Stimulated activated memory B cell treated with anti-CD40 and anti-IgM and Interleukin-4, amounts not matched to agents 10 μg/mL and 1 μg/mL and 100 μg/mL, for 72 hours (primary cell): ENCODE data around the gene MRS2.
"Not testable (repeated sequence)": the region's sequence is repeated elsewhere in the genome, so short reads cannot be mapped to it uniquely, and the experiment has no call there.

ENCODE experiments used
- ATAC-seq: fragments of 150-1000 bp; cut with Tn5 transposase; 2 replicates; pipeline ENCODE4 v1.10.0; 2021
- H3K27ac Mint-ChIP-seq: one replicate; pipeline ENCODE4 v1.8.0; 2022; ENCODE audit warnings: mild to moderate bottlenecking, mixed read lengths
- H3K27me3 Mint-ChIP-seq: one replicate; pipeline ENCODE4 v1.8.0; 2022; ENCODE audit warnings: mixed read lengths
- H3K36me3 Mint-ChIP-seq: one replicate; pipeline ENCODE4 v1.8.0; 2022; ENCODE audit warnings: mixed read lengths
- H3K4me1 Mint-ChIP-seq: one replicate; pipeline ENCODE4 v1.8.0; 2022; ENCODE audit warnings: mixed read lengths
- H3K4me3 Mint-ChIP-seq: one replicate; pipeline ENCODE4 v1.8.0; 2022; ENCODE audit warnings: mild to moderate bottlenecking, moderate library complexity, mixed read lengths
- H3K9me3 Mint-ChIP-seq: one replicate; pipeline ENCODE4 v1.8.0; 2022; ENCODE audit warnings: mixed read lengths

Gene MRS2, protein sequence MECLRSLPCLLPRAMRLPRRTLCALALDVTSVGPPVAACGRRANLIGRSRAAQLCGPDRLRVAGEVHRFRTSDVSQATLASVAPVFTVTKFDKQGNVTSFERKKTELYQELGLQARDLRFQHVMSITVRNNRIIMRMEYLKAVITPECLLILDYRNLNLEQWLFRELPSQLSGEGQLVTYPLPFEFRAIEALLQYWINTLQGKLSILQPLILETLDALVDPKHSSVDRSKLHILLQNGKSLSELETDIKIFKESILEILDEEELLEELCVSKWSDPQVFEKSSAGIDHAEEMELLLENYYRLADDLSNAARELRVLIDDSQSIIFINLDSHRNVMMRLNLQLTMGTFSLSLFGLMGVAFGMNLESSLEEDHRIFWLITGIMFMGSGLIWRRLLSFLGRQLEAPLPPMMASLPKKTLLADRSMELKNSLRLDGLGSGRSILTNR

DNA sequence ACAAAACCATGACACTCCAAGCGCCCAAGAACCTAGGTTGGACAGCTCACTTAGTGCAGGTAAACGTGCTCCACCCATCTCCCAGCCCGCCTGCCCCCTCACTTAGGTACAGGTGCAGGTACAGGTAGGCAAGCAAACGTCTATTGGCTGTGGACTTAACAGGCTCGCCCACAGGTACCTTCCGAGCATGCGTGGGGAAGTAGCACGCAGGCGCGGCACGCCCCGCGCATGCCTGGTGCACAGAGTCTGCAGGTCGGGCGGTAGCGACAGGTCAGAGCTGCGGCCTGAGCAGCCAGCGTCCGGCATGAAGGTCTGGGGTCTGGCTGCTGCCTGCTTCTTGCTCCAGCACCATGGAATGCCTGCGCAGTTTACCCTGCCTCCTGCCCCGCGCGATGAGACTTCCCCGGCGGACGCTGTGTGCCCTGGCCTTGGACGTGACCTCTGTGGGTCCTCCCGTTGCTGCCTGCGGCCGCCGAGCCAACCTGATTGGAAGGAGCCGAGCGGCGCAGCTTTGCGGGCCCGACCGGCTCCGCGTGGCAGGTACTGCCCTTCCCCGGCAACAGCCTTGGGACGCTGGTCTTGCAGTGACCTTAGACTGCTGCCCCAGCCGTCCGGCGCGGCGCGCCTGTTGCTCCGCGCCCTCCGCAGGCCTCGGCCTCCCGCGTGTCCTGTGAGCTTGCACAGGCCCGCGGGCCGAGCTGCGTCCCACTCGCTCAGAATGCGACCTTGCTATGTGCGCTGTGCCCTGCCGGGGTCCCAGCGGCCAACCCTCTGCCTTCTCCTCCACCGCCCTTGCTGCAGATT is at the start of gene MRS2:
Gene MRS2 (plus strand): TSS at position 240 of the 804 bp plus-strand sequence. CDS start 111 bp downstream, at position 351.
- Mint-ChIP-seq H3K27ac (peak within 1 kb of the TSS; percentile 93), H3K36me3 (no peaks in the 10 kb centered on the region), H3K4me3 (peak within 1 kb of the TSS; percentile 96), H3K4me1 (peaks cover 21% of the 10 kb centered on the region), H3K27me3 (peaks cover 20% of the 10 kb centered on the region), H3K9me3 (no peaks in the 10 kb centered on the region)
- ATAC-seq: peak; percentile 98

DNA sequence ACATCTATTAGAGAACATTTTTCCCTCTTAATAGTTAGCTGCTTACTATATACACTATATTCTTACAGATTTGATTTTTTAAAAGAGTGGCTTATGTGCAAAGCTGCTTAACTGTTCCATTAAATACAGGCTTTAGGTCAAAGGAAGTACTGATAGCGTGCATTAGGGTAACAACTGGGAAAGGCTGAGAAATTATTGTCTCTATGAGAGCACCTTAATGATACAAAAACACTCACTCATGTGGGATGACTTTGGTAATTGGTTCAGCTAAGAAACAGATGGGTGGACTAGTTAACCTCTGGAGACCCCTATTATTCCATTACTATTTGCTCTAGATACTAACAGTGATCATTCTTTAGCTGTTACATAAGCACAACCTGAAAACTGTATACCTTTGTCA is 48.9 kb upstream of the MRS2 start:
- Mint-ChIP-seq H3K27ac (no peak overlapping the region), H3K9me3 (no peaks in the 10 kb centered on the region), H3K27me3 (peaks cover 19% of the 10 kb centered on the region), H3K36me3 (no peaks in the 10 kb centered on the region), H3K4me3 (no peak overlapping the region), H3K4me1 (peaks cover 14% of the 10 kb centered on the region)
- ATAC-seq: no peak

DNA sequence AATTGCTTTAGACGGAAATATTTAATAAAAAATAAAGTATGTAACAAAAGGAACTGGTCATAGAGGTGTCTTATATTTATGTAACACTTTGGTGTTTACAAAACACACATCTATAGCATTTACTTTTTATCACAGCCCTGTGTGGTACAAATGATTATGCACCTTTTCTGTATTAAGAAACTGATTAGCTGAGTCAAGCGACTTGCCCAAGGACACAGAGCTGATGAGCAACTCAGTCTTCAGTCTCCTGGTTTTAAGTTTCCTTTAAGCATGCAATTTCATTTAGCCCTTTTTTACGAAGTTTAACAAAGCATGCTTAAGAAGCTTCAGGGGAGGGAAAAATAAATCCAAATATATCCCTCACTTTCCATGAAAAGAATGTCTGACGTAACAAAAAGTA is 47.3 kb upstream of the MRS2 start:
- Mint-ChIP-seq H3K9me3 (no peaks in the 10 kb centered on the region), H3K27ac (no peak overlapping the region), H3K27me3 (peaks cover 9% of the 10 kb centered on the region), H3K36me3 (no peaks in the 10 kb centered on the region), H3K4me1 (peaks cover 25% of the 10 kb centered on the region), H3K4me3 (no peak overlapping the region)
- no peak for ATAC-seq

DNA sequence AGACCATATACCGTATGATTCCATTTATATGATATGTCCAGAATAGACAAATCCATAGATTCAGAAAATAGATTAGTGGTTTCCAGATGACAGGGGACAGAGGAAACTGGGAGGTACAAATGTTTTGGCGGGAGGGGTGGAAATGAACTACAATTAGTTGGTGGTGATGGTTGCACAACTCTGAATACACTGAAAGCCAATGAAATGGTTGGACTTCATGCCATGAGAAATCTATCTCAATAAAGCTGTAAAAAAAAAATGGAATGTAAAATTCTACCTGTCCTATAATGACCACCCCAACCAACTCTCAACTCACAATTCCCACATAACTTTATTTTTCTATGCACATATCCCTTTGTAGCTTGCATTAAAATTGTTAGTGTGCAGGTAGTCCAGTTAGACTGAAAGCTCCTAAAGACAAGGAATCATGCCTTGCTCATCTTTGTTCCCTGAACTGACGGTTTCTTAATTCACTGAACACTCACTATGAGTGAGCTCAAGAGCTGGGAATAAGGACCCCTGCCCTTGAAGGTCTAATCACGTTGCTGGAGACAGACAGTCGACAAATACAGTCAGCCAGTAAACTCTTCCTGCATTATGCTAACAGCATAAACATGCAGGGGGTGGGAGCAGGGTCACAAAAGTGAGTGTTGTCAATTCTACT is 46.3 kb upstream of the MRS2 start:
- no peak overlapping the region for H3K27ac Mint-ChIP-seq
- H3K4me3 Mint-ChIP-seq: no peak overlapping the region
- no peaks in the 10 kb centered on the region for H3K9me3 Mint-ChIP-seq
- H3K36me3 Mint-ChIP-seq: no peaks in the 10 kb centered on the region
- H3K4me1 Mint-ChIP-seq: peaks cover 28% of the 10 kb centered on the region
- no peak for ATAC-seq
- peaks cover 9% of the 10 kb centered on the region for H3K27me3 Mint-ChIP-seq

DNA sequence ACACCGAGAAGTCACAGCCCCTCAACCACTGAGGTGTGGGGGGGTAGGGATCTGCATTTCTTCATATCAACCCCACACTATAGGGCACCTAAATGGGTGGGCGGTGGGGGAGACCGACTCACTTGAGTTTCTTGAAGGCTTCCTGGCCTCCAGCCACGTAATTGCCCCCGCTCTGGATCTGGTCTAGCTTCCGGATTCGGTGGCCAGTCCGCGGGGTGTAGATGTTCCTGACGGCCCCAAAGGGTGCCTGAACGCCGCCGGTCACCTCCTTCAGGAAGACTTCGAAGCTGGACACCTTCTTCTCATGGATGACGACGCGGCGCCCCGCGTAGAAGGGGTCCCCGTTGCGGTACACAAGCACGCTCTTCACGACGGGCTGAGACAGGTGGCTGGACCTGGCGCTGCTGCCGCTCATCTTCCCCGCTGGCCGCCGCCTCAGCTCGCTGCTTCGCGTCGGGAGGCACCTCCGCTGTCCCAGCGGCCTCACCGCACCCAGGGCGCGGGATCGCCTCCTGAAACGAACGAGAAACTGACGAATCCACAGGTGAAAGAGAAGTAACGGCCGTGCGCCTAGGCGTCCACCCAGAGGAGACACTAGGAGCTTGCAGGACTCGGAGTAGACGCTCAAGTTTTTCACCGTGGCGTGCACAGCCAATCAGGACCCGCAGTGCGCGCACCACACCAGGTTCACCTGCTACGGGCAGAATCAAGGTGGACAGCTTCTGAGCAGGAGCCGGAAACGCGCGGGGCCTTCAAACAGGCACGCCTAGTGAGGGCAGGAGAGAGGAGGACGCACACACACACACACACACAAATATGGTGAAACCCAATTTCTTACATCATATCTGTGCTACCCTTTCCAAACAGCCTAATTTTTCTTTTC is 45.2 kb upstream of the MRS2 start, which contains the start of gene DCDC2:
Gene DCDC2 (minus strand): TSS at position 724 of the 883 bp plus-strand sequence. CDS start 309 bp downstream, at position 415.
- H3K4me1 Mint-ChIP-seq: peaks cover 28% of the 10 kb centered on the region
- no peaks in the 10 kb centered on the region for H3K9me3 Mint-ChIP-seq
- H3K27me3 Mint-ChIP-seq: peaks cover 9% of the 10 kb centered on the region
- H3K27ac Mint-ChIP-seq: peak within 1 kb of the TSS; percentile 14
- ATAC-seq: peak; percentile 56
- peak within 1 kb of the TSS; percentile 79 for H3K4me3 Mint-ChIP-seq
- no peaks in the 10 kb centered on the region for H3K36me3 Mint-ChIP-seq

DNA sequence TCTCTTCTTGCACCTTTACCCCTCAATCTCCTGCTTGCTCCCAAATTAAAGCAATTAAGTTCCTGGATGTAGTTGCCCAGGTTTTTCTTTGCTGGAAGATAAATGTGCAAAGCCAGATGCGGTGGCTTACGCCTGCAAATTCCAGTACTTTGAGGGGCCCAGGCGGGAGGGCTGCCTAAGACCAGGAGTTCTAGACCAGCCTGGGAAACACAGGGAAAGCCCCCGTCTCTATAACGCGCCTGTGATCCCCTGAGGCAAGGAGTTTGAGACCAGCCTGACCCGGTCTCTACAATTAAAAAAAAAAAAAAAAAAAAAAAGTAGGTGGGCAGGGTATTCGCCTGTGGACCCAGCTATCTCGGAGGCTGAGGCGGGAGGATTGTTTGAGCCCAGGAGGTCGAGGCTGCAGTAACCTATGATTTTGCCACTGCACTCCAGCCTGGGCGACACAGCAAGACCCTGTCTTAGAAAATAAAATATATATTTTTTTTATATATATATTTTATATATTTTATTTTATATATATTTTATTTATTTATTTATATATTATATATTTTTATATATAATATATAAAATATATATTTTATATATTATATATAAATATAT is 44.4 kb upstream of the MRS2 start:
- peaks cover 12% of the 10 kb centered on the region for H3K27me3 Mint-ChIP-seq
- H3K9me3 Mint-ChIP-seq: no peaks in the 10 kb centered on the region
- peaks cover 28% of the 10 kb centered on the region for H3K4me1 Mint-ChIP-seq
- H3K4me3 Mint-ChIP-seq: peak overlapping the region; percentile 79
- peak overlapping the region; percentile 14 for H3K27ac Mint-ChIP-seq
- no peak for ATAC-seq
- no peaks in the 10 kb centered on the region for H3K36me3 Mint-ChIP-seq

DNA sequence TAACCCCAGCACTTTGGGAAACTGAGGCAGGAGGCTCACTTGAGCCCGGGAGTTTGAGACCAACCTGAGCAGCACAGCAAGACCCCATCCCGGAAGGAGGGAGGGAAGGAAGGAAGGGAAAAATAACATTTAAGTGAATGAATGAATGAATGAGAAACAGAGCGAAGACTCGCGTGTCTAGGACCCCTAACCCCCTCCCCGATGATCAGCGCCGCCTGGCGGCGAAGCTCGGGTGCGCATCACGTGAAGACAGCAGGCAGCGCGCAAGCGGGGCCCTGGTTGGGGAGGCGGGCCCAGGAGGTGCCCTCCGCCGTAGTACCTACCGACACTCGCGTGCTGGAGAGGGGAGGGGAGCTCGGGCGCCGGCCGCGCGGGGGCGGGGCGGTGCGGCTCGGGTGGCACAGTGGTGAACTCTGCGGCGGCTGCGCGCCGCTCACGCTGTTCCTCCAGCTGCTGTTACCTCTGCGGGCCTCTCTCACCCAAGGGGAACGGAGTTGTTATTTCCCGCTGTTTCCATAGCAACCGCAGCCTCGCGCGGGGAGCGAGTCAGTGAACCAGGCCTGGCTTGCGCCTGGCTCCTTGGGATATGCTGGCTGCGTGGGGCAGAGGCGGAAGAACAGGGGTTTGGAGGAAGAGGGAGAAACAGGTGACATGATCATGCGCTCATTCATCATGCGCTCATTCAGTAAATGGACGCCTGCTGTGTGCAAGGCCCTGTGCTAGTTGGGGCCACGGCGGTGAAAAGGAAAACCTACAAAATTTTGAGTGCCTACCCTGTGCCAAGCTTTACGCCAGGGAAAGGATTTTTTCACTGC is 42.9 kb upstream of the MRS2 start:
- peak; percentile 90 for ATAC-seq
- peaks cover 28% of the 10 kb centered on the region for H3K4me1 Mint-ChIP-seq
- peaks cover 24% of the 10 kb centered on the region for H3K27me3 Mint-ChIP-seq
- no peaks in the 10 kb centered on the region for H3K9me3 Mint-ChIP-seq
- no peaks in the 10 kb centered on the region for H3K36me3 Mint-ChIP-seq
- peak overlapping the region; percentile 59 for H3K27ac Mint-ChIP-seq
- peak overlapping the region; percentile 84 for H3K4me3 Mint-ChIP-seq

DNA sequence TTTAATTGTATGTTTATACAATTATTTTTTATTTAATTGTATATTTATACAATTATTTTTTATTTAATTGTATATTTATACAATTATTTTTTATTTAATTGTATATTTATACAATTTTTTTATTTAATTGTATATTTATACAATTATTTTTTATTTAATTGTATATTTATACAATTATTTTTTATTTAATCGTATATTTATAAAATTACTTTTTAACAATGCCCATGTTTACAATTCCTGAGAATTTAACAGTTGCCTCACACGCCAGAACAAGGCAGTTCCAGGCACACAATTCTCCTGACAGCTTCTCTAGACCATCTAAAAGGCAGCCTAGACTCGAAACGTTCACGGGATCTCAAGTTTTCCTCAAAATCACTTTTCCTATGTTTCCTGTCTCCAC is 40.4 kb upstream of the MRS2 start:
- not testable (repeated sequence) for H3K4me3 Mint-ChIP-seq, ATAC-seq, H3K36me3 Mint-ChIP-seq, H3K9me3 Mint-ChIP-seq, H3K27ac Mint-ChIP-seq
- H3K27me3 Mint-ChIP-seq: peaks cover 31% of the 10 kb centered on the region
- peaks cover 24% of the 10 kb centered on the region for H3K4me1 Mint-ChIP-seq

DNA sequence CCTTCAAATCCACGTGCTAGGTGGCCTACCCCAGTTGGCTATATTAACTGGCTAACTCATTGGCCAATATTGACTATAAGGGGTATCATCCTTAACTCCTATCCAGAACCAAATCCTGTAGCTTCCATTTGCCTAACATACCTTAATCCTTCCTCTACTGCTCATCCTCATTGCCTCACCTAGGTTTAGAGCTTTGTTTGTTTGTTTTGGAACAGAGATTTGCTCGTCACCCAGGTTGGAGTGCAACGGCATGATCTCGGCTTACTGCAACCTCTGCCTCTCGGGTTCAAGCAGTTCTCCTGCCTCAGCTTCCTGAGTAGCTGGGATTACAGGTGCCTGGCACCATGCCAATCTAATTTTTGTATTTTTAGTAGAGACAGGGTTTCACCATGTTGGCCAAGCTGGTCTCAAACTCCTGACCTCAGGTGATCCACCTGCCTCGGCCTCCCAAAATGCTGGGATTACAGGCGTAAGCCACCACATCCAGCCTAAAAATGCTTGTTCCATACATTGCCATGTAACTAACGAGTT is 37.6 kb upstream of the MRS2 start:
- not testable (repeated sequence) for H3K36me3 Mint-ChIP-seq, H3K27ac Mint-ChIP-seq, H3K9me3 Mint-ChIP-seq, H3K4me3 Mint-ChIP-seq, ATAC-seq, H3K4me1 Mint-ChIP-seq
- peaks cover 48% of the 10 kb centered on the region for H3K27me3 Mint-ChIP-seq

DNA sequence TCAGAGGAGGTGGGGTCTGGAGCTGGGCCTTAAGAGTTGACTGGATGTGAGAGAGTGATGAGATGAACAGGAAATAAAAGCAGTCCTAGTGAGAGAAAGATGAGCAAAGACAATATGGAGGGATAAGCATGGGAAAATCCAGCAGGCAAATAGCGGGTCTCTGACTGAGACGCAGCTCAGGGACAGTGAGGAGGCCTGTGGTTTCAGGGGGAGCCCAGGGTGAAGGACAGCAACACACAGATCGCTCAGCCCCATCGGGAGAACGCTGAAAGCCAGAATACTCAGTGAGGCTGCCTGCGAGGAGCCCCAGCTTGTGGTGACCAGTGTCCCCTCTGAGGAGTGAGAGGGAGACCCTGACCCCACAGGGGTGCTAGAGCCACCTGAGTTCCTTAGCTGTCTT is 28.1 kb upstream of the MRS2 start:
- H3K9me3 Mint-ChIP-seq: no peaks in the 10 kb centered on the region
- ATAC-seq: no peak
- no peaks in the 10 kb centered on the region for H3K36me3 Mint-ChIP-seq
- H3K4me3 Mint-ChIP-seq: no peak overlapping the region
- no peak overlapping the region for H3K27ac Mint-ChIP-seq
- peaks cover 33% of the 10 kb centered on the region for H3K27me3 Mint-ChIP-seq
- no peaks in the 10 kb centered on the region for H3K4me1 Mint-ChIP-seq

DNA sequence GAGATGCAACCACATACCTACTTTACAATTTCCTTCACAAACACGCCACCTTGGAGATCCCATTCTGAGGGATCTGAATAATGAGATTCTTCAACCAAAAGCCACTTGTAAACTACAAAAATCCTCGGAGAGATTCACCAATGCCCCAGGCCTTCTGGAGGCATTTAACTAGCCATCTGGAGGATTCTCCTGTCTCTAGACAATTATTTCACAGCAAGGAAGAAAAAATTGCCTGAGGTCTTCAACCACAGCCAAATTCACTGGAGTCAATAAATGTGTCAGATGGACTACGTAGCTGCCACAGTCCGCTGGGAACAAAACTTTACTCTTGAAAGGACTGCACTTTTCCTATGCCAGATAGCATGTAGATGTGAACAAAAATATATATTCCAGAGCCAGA is 25.9 kb upstream of the MRS2 start:
- Mint-ChIP-seq H3K36me3 (no peaks in the 10 kb centered on the region), H3K4me1 (peaks cover 7% of the 10 kb centered on the region), H3K27ac (no peak overlapping the region), H3K4me3 (no peak overlapping the region), H3K9me3 (peaks cover 3% of the 10 kb centered on the region), H3K27me3 (peaks cover 28% of the 10 kb centered on the region)
- no peak for ATAC-seq

DNA sequence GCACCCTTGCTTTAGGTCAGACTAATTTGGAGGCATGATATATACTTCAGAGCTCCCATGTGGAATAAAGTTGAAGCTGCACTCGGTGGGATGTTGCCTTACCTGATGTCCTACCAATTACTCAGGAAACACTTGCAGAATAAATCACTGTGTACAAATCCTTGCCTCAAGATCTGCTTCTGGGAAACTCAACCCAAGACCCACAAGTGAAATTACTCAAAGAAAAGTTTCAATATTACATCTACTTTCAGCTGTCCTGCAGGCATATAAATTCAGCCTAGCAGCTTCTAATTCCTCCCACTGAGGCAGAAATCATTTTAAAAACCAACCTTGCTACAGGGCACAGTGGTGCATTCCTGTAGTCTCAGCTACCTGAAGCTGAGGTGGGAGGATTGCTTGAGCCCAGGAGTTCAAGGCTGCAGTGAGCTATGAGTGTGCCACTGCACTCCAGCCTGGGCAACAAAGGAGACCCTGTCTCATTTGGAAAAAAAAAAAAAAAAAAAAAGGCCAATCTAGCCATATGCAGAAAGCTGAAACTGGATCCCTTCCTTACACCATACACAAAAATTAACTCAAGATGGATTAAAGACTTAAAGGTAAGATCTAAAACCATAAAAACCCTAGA is 24.2 kb upstream of the MRS2 start:
- no peak for ATAC-seq
- no peak overlapping the region for H3K4me3 Mint-ChIP-seq
- peaks cover 3% of the 10 kb centered on the region for H3K9me3 Mint-ChIP-seq
- H3K36me3 Mint-ChIP-seq: no peaks in the 10 kb centered on the region
- no peak overlapping the region for H3K27ac Mint-ChIP-seq
- peaks cover 27% of the 10 kb centered on the region for H3K27me3 Mint-ChIP-seq
- H3K4me1 Mint-ChIP-seq: peaks cover 8% of the 10 kb centered on the region
